Erythroblast (primary cell): ENCODE results near the gene LMO1.

Experiments used
- GATA1 ChIP-seq: IDR thresholded peaks from 2 replicates; pipeline ENCODE4 v1.6.1; 2011; ENCODE audit warnings: low read depth, mild to moderate bottlenecking, control low read depth, low read length, moderate library complexity
- POLR2A ChIP-seq: IDR thresholded peaks from 2 replicates; pipeline ENCODE4 v1.6.1; 2011; ENCODE audit warnings: mild to moderate bottlenecking, low read length

- no peak for TF ChIP-seq POLR2A
- TF ChIP-seq GATA1 = no peak
Observed at GRCh38 chr11:8301622-8302021, 37.9 kb upstream of the LMO1 start.
